Measurements from ENCODE around the gene SPTB. TPM values are rescaled to one million over a fixed set of nuclear protein-coding genes. Genes with fewer than 3 reads are reported as not detected.

Gene SPTB
- total RNA-seq, 1 experiment from 2014 or later = 2.3 TPM

GRCh38 chr14:64841772-64842750 is 37.6 kb downstream of the SPTB start:
- Histone ChIP-seq H3K4me2 (ENCODE audit: insufficient read depth, insufficient read length, low read length) (no peak overlapping the region), H3K23ac (ENCODE audit: insufficient read length, low read depth, low read length) (no peak overlapping the region), H3K79me1 (ENCODE audit: insufficient read depth, low read depth, low read length, poor library complexity, severe bottlenecking) (no peaks in the 10 kb centered on the region), H3K56ac (ENCODE audit: insufficient read length, low read depth, low read length) (no peak overlapping the region), H4K8ac (replicated peaks; ENCODE audit: insufficient read length, low read depth, low read length) (no peak overlapping the region), H2BK120ac (ENCODE audit: low read depth, low read length, poor library complexity, severe bottlenecking) (no peak overlapping the region), H3K14ac (ENCODE audit: insufficient read depth, low read length) (no peak overlapping the region), H4K91ac (ENCODE audit: insufficient read length, low read depth, low read length) (no peak overlapping the region), H3K18ac (ENCODE audit: insufficient read length, low read depth, low read length) (no peak overlapping the region), H3T11ph (ENCODE audit: low read length) (no peak overlapping the region), H2BK15ac (ENCODE audit: low read depth, low read length) (no peak overlapping the region), H3K9ac (ENCODE audit: extremely low read depth, insufficient read length, low read length) (no peak overlapping the region), H4K5ac (ENCODE audit: insufficient read length, low read depth, low read length) (no peak overlapping the region), H3K27me3 (ENCODE audit: insufficient read depth, low read length) (no peaks in the 10 kb centered on the region), H2BK12ac (ENCODE audit: insufficient read length, low read depth, low read length) (no peak overlapping the region), H4K20me1 (ENCODE audit: control insufficient read depth, insufficient read depth, insufficient read length) (no peaks in the 10 kb centered on the region), H3K23me2 (ENCODE audit: insufficient read length, low read depth, low read length, poor library complexity, severe bottlenecking) (no peaks in the 10 kb centered on the region), H2BK20ac (ENCODE audit: low read depth, low read length, poor library complexity, severe bottlenecking) (no peak overlapping the region), H3K27ac (ENCODE audit: insufficient read length, low read depth, low read length) (no peak overlapping the region), H3K4me1 (ENCODE audit: insufficient read depth, low read length) (peaks cover 6% of the 10 kb centered on the region; the same call in 1 of the 2 replicates), H3K4ac (ENCODE audit: low read depth, low read length) (no peak overlapping the region), H2AK5ac (ENCODE audit: insufficient read length, low read length) (no peak overlapping the region), H2BK5ac (ENCODE audit: insufficient read length, low read length) (no peak overlapping the region), H3K9me3 (ENCODE audit: control insufficient read depth, low read depth, low read length) (no peaks in the 10 kb centered on the region), H2AFZ (ENCODE audit: low read length) (no peak overlapping the region), H3K79me2 (ENCODE audit: insufficient read depth, low read length) (no peaks in the 10 kb centered on the region)
- Mint-ChIP-seq H3K27ac (peak overlapping the region in 1 of 3 experiments; percentile 63; a peak in 2 of 7 replicates), H3K9me3 (no peaks in the 10 kb centered on the region), H3K27me3 (ENCODE audit: low read depth) (peaks cover 3% of the 10 kb centered on the region), H3K4me1 (peaks cover 20 to 28% of the 10 kb centered on the region in 2 experiments), H3K4me3 (no peak overlapping the region), H3K36me3 (ENCODE audit: insufficient read depth in 1 of 3, low read depth in 3 of 3) (no peaks in the 10 kb centered on the region)
- DNase-seq = no peak
- WGBS (ENCODE audit: extremely low coverage, insufficient read length, low lambda C conversion rate) = no CpG with 5 or more reads among the region's 18 CpGs
- no peak for TF ChIP-seq CTCF (conservative IDR thresholded peaks at IDR 0.05)
